GM18498 (cell line): Measurements from ENCODE around the gene COPS4.
"Not testable (repeated sequence)": the region's sequence is repeated elsewhere in the genome, so short reads cannot be mapped to it uniquely, and the experiment has no call there.

Experiments
- ATAC-seq: cut with Tn5 transposase; IDR thresholded peaks from one replicate; pipeline ENCODE4 v1.9.1; 2021; ENCODE audit warnings: mild to moderate bottlenecking, moderate library complexity; ENCODE audit not compliant: unreplicated experiment

COPS4 gene

GRCh38 chr4:83083925-83084475 lies 49.0 kb downstream of the COPS4 start:
- ATAC-seq = no peak

- not testable (repeated sequence) for ATAC-seq
These were observed 50.0 kb downstream of the COPS4 start for GRCh38 chr4:83084956-83085355.

- ATAC-seq = no peak
These were observed 54.6 kb downstream of the COPS4 start for GRCh38 chr4:83089410-83090157.

GRCh38 chr4:83093060-83093640 lies 58.2 kb downstream of the COPS4 start:
- ATAC-seq = no peak

GRCh38 chr4:83096397-83096796 lies 61.4 kb downstream of the COPS4 start:
- no peak for ATAC-seq

- no peak for ATAC-seq
These were observed 70.0 kb downstream of the COPS4 start for GRCh38 chr4:83104991-83105390.

GRCh38 chr4:83107631-83108030 lies 72.6 kb downstream of the COPS4 start:
- no peak for ATAC-seq

GRCh38 chr4:83108101-83108861 lies 73.3 kb downstream of the COPS4 start:
- no peak for ATAC-seq

GRCh38 chr4:83109480-83110222 lies 74.7 kb downstream of the COPS4 start:
- ATAC-seq = peak; percentile 25

- ATAC-seq = peak; percentile 68
These were observed 75.4 kb downstream of the COPS4 start for GRCh38 chr4:83110223-83110945.

- ATAC-seq = no peak
These were observed 76.2 kb downstream of the COPS4 start for GRCh38 chr4:83110970-83111750.

GRCh38 chr4:83111751-83112141 lies 76.8 kb downstream of the COPS4 start:
- ATAC-seq = not testable (repeated sequence)

- peak; percentile 38 for ATAC-seq
These were observed 77.2 kb downstream of the COPS4 start for GRCh38 chr4:83112231-83112630.

- no peak for ATAC-seq
These were observed 77.9 kb downstream of the COPS4 start for GRCh38 chr4:83112678-83113428.

GRCh38 chr4:83113429-83113786 lies 78.4 kb downstream of the COPS4 start:
- no peak for ATAC-seq

- peak; percentile 47 for ATAC-seq
These were observed 79.6 kb downstream of the COPS4 start, which contains the start of gene PLAC8 for GRCh38 chr4:83114576-83114975. PLAC8 (minus strand) TSS chr4:83114729; CDS start chr4:83107921, 6,808 bp downstream.

- no peak for ATAC-seq
These were observed 80.0 kb downstream of the COPS4 start for GRCh38 chr4:83115000-83115399.

- no peak for ATAC-seq
These were observed 80.8 kb downstream of the COPS4 start for GRCh38 chr4:83115656-83116285.
